Measurements from ENCODE around the gene DOCK1.

Gene DOCK1

DNA sequence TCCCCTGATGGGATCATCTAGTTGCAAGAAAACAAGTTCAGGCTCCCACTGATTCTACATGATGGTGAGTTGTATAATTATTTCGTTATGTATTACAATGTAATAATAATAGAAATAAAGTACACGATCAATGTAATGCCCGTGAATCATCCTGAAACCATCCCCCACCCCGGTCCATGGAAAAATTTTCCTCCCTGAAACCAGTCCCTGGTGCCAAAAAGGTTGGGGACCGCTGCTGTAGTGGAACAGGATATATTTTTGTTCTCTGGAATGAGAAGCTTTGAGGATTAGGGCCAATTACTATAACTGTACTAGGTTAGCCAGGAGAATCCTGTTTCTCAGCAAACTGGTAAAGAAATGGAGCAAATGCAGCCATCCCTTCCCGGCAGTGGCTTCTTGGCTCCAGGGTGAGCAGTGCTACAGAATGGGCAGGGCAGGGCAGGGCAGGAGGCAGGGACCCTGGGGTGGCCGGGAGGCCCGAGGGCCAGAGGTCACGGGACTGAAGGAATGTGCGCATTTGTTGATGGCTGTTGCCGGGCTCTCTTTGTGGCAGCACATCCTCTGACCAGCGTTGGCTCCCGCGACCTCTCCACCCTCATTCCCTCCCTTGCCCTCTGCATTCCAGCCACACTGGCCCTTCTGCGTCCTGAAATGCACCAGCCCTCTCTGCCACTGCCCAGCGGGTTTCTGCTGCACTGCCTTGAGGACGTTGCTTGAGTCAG lies 481.5 kb downstream of the DOCK1 start:
- TF ChIP-seq, protein P1, sequence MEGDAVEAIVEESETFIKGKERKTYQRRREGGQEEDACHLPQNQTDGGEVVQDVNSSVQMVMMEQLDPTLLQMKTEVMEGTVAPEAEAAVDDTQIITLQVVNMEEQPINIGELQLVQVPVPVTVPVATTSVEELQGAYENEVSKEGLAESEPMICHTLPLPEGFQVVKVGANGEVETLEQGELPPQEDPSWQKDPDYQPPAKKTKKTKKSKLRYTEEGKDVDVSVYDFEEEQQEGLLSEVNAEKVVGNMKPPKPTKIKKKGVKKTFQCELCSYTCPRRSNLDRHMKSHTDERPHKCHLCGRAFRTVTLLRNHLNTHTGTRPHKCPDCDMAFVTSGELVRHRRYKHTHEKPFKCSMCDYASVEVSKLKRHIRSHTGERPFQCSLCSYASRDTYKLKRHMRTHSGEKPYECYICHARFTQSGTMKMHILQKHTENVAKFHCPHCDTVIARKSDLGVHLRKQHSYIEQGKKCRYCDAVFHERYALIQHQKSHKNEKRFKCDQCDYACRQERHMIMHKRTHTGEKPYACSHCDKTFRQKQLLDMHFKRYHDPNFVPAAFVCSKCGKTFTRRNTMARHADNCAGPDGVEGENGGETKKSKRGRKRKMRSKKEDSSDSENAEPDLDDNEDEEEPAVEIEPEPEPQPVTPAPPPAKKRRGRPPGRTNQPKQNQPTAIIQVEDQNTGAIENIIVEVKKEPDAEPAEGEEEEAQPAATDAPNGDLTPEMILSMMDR (conservative IDR thresholded peaks at IDR 0.05) = no peak
- no peak for TF ChIP-seq ZFX (IDR thresholded peaks at IDR 0.05)
- H3K27ac ChIP-seq = no peak overlapping the region

DNA sequence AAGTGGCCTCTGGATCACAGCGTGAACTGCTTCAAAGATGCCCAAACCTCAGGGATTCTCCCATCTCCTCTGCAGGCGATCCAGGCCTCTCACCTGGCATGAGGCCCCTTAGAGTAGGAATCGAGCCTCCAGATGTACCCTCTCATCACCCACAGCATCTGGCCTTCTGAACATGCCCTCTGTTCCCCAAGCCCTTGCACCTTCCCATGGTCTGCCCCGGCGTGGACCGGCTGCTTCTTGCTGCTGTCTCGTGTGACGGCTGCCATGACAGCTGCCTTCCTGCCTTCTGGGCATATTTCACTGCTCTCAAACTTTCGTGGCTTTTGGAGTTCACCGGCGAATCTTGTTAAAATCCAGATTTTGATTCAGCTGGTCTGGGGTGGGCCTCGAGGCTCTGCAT lies 486.6 kb downstream of the DOCK1 start:
- H3K27ac ChIP-seq = no peak overlapping the region
- TF ChIP-seq, protein P1 (conservative IDR thresholded peaks at IDR 0.05) = no peak
- no peak for TF ChIP-seq ZFX (IDR thresholded peaks at IDR 0.05)

DNA sequence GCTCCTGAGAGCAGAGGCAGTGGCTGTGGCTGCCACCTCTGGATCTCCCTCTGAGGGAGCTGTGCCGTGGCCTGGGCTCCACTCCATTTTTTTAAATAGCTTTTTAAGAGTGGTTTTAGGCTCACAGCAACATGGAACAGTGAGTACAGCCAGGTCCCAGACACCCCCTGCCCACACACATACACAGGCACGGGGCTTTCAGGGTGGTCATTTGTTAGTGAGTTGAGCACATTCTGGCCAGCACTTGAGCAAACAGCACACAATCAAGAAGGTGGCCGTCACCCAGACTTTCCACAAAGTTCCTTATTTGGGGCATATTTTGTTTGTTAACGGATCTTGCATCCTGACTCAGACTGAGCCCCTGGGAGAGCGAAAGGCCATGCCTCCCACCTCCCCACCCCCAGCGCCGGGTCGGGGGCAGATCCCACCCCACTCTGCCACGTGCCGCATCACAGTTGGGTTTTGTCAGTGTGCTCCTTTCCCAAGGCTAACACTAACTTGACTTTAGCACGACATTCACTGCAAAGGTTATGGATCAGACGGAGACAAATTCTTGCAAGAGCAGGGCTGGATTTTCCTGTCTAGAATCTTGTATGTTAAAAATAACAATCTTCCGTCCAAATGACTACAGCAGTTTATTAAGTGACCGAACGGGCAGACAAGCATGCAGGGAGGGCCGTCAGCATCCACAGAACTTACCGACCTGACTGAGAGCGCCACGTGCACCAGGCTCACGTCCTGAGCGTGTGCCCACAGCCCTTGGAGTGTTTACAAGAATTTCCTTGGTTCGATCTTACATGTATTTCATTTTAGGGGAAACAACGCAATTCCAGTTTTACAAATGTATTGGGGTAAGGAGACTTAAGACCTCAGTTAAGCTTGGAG lies 487.4 kb downstream of the DOCK1 start:
- TF ChIP-seq, protein P1 (conservative IDR thresholded peaks at IDR 0.05) = no peak
- no peak for TF ChIP-seq ZFX (IDR thresholded peaks at IDR 0.05)
- no peak overlapping the region for H3K27ac ChIP-seq

DNA sequence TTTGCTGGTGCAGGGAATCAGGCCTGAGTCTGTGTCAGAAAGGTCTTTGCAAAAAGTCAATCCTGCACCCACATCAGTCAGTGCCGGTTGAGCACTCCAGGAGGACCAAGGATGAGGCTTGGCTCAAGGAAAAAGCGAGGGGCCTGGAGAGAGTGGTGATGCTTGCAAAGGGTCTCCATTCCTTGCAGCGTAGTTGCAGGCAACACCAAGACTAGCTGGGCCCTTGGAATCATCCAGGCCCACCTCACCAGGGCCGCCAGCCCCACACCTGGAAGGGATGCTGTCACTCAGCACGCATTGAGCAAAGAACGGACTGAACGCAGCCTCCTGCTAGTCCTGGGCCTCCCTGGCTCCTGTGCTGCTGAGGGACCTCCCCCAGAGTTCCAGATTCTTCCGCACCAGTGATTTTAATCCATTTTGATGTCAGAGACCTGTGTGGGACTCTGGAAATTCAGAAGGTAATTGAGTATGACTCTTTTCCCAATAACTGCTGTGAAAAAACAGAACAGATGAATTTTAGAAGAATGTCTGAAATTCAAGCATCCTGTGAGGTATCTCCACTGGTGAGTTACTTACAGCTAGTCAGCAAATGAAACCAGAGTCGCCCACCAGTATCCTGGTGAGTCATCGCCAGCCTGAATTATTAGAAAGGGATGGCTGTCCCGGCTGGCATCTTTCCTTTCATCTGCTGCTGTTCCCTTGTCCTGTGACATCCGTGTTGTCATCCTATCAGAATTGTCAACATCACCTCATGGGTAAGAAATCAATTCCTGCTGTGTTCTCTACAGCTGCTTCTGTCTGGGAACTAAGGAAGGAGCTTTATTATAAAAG lies 493.1 kb downstream of the DOCK1 start:
- TF ChIP-seq, protein P1 (conservative IDR thresholded peaks at IDR 0.05) = no peak
- TF ChIP-seq ZFX (IDR thresholded peaks at IDR 0.05) = no peak
- H3K27ac ChIP-seq = no peak overlapping the region

DNA sequence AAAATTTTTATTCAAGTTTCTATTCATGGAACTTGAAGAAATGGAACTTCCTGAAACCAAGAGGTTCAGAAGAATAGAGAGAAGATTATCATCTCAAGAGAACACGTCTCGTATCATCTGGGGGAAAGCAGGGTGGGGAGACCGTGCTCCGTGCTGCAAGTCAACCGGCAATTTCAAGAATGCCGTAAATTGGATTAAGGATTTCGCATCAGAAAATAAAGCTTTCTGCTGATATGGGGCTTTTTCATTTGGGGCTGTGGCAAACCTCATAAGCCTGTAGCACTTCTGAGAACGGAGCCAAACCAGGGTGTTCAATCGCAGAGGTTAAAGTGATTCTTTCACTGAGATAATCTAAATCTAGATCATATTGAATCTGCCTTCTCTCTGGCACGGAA lies 493.7 kb downstream of the DOCK1 start:
- TF ChIP-seq, protein P1 (conservative IDR thresholded peaks at IDR 0.05) = no peak
- TF ChIP-seq ZFX (IDR thresholded peaks at IDR 0.05) = no peak
- H3K27ac ChIP-seq = no peak overlapping the region

DNA sequence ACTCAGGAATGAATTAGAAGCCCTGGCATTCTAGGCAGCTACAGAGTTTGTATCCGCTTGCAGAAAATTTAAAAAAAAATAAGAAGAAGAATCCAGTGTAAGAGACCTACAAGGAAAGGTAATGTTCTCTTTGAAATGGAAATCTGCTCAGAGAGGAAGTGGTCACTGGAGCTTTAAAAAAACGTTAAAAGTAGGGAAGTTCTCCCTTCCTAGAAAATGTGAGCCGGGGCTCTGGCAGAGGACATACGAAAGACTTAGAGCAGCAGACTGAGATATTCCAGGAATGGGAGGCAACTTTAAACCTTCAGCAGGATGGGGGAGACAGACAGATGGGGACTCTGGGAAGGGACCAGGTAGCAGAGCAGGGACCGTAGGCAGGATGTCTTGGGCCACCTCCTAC lies 494.4 kb downstream of the DOCK1 start:
- H3K27ac ChIP-seq = no peak overlapping the region
- TF ChIP-seq, protein P1 (conservative IDR thresholded peaks at IDR 0.05) = no peak
- TF ChIP-seq ZFX (IDR thresholded peaks at IDR 0.05) = no peak

All from C4-2B (cell line).